H1 (cell line): ENCODE measurements around the gene PIAS3. TPM values are rescaled to one million over a fixed set of nuclear protein-coding genes. Genes with fewer than 3 reads are reported as not detected.

ENCODE experiments used
- EP300 ChIP-seq, 2 experiments: IDR thresholded peaks; 1 replicate in 1 of 2; 2 replicates in 1 of 2; pipeline ENCODE4 v1.6.1; 2011 to 2012; ENCODE audit warnings: low read depth in 2 of 2, low read length in 2 of 2, mild to moderate bottlenecking in 2 of 2, borderline replicate concordance in 1 of 2, inconsistent platforms in 1 of 2, moderate library complexity in 1 of 2
- GTF2F1 ChIP-seq: IDR thresholded peaks from 2 replicates; pipeline ENCODE4 v1.6.1; 2012; ENCODE audit warnings: low read depth, low read length, improper control_type of control experiment, borderline replicate concordance
- JUND ChIP-seq: IDR thresholded peaks from 2 replicates; pipeline ENCODE4 v1.6.1; 2011; ENCODE audit warnings: mild to moderate bottlenecking, improper control_type of control experiment, low read length
- NANOG ChIP-seq: IDR thresholded peaks from 2 replicates; pipeline ENCODE4 v1.6.1; 2011; ENCODE audit warnings: low read length, low read depth, mild to moderate bottlenecking, inconsistent platforms; ENCODE audit not compliant: insufficient read depth, poor library complexity, severe bottlenecking
- RFX5 ChIP-seq: IDR thresholded peaks from 2 replicates; pipeline ENCODE4 v1.6.1; 2011; ENCODE audit warnings: low read depth, low read length, improper control_type of control experiment, borderline replicate concordance
- TAF1 ChIP-seq: IDR thresholded peaks from 2 replicates; pipeline ENCODE4 v1.6.1; 2011; ENCODE audit warnings: mild to moderate bottlenecking, low read depth, low read length
- TAF7 ChIP-seq: optimal IDR thresholded peaks from 2 replicates; pipeline ENCODE3; 2011; ENCODE audit warnings: low read depth, mild to moderate bottlenecking, inconsistent platforms, low read length, moderate library complexity, borderline replicate concordance
- polyA plus RNA-seq, 7 experiments: library from polyadenylated mRNA; depleted of rRNA in 3 of 7; stranded (reverse) in 5 of 7; unstranded in 2 of 7; fragments of >200 nt in 5 of 7; fragments of 200-250 nt in 2 of 7; gene quantifications; 1 replicate in 5 of 7; 2 replicates in 1 of 7; 4 replicates in 1 of 7; pipeline versions ENCODE4 v1.2.1 to v1.2.3, GENCODE V29; 2011 to 2013; ENCODE audit warnings: missing spikeins in 2 of 7, mixed read lengths in 2 of 7
- total RNA-seq: library from RNA; stranded (reverse); fragmentation: NEBNext Ultra II Directional; extraction: Animal tissue kit (Norgen Biotek cat#: 25700); gene quantifications from 2 replicates; pipeline ENCODE4 v1.2.1, GENCODE V29; 2021
- TF ChIP-seq, protein P1 (sequence below): IDR thresholded peaks from 2 replicates; pipeline ENCODE4 v1.6.1; 2012; ENCODE audit warnings: low read length, inconsistent platforms

The PIAS3 gene
- total and polyA plus RNA-seq, 2 of the 8 experiments (the other 6 are each of a cell fraction or from before 2014, with no cell fraction given): 36.7 to 49.9 TPM

DNA sequence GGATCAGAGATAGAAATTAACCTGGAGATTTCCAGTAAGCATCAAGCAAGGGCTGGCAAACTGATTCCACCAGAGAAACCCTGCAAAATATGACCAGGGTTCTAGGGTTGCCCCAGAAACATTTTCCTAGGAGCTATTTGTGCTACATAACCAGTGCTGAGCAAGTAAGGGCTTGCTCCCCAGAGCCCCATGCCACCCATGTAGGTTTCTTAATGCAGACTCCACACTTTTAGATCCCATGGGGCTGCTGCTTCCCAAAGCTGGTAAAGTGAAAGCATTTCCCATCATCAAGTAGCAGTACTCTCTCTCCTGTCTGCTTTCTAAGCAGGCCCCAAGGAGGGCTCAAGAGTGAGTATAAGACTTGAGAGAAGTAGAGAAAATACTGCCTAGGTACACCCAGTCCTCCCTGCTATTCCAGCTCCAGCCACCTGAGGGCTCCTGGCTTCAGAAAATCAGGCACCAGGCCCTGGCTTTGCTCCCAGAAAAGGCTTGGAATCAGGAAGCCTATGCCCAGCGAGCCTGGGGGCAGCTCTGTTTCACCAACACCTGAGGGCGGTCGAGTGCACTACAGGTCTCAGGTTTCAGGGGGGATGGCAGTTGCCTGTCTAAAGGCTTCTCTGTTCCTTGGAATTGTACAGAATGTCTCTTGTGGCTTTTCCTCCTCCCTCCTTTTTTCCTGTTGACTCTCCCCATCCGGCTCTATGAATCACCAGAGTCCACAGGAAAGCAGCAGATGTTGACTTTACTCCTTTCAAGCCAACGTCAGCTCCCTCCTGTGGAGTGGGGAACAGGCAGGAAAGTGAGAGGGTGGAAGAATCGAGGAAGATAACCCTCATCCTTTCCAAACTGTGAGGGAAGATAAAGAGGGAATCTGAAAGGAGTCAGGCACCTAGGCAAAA is 33.0 kb upstream of the PIAS3 start (continued):
- TF ChIP-seq NANOG: no peak
- no peak for TF ChIP-seq TAF7
- no peak; the same call in 1 of the 2 replicates for TF ChIP-seq JUND
- TF ChIP-seq GTF2F1: no peak; the same call in 1 of the 2 replicates
- TF ChIP-seq TAF1: no peak
- no peak for TF ChIP-seq RFX5
- no peak for TF ChIP-seq EP300 (IDR thresholded peaks at IDR 0.05; ENCODE audit: borderline replicate concordance in 1 of 2, low read depth in 2 of 2, low read length in 2 of 2)
- TF ChIP-seq, protein P1, sequence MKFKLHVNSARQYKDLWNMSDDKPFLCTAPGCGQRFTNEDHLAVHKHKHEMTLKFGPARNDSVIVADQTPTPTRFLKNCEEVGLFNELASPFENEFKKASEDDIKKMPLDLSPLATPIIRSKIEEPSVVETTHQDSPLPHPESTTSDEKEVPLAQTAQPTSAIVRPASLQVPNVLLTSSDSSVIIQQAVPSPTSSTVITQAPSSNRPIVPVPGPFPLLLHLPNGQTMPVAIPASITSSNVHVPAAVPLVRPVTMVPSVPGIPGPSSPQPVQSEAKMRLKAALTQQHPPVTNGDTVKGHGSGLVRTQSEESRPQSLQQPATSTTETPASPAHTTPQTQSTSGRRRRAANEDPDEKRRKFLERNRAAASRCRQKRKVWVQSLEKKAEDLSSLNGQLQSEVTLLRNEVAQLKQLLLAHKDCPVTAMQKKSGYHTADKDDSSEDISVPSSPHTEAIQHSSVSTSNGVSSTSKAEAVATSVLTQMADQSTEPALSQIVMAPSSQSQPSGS: no peak
